Stimulated activated CD8-positive, alpha-beta memory T cell treated with anti-CD3 and anti-CD28 coated beads, Interleukin-15, amount 100 ng/mL, for 1 hour (primary cell): ENCODE results near the gene LST1.

ENCODE experiments used
- DNase-seq: peaks from one replicate; pipeline ENCODE4 v3.0.0-alpha.2; 2020; ENCODE audit warnings: low read depth

The LST1 gene

DNA sequence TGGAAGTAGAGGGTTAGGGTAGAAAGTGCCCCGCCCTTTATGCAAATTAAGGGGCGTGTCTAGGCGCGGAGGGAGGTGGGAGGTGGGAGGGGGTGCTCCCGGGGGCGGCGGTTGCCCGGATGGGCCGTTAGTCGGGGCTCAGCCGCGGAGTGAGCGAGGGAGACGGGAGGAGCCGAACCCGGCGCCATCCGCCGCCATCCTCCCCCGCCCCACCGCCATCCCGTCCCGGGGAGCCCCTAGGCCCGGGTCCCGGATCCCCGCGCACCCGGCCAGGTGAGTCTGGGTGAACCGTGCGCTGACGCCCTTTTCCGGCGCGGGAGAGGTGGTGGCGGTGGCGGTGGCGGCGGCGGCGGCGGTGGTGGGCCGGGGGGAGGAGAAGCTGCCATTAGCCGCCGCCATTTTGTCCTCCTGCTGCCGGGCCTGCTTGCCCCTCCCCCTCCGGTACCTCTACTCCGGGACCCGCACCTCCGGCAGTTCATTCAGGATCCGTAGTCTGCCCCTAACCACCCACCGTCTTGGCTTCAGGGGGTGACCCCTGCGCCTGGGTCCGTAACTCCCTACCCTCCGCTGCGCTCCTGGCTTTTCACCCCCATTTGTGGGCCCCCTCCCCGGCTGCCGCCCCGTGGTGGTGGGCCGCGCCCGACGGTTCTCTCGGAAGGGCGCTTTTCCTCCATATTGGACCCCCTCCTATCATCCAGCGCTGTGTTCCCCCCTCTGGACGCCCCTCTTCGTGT lies 34.7 kb downstream of the LST1 start, which contains the start of gene PRRC2A:
TSS of gene PRRC2A (plus strand) at position 130 of the 734 bp plus-strand sequence. CDS start 2,075 bp downstream, outside the sequence.
- peak; percentile 51 for DNase-seq

DNA sequence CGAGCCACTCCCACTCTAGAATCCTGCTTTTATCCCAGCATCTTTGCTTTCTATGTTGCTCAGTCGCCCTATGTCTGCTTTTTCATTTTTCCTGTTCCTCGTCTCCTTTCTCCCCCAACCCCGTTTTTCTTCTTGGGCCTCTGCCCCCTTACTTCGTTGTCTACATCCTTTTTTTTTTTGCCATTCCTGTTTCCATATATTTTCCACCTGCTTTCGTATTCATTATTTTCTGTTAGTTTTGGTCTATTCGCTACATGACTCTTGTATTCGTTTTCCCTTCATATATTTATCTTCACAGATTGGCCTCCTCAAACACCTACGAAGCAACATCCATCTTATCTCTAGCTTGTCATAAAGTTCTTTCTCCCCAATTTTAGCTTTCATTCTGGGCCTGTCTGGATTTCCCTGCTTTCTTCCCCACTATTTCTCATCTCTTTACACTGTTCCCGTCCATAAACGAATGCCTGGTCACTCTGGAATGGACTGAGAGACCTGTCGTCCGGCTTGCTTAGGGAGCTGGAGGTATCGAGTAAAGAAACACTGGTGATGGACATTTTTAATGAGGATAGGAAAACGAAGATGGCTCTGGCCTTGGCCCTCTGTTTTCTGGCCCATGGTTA lies 35.4 kb downstream of the LST1 start:
- DNase-seq, result no peak

DNA sequence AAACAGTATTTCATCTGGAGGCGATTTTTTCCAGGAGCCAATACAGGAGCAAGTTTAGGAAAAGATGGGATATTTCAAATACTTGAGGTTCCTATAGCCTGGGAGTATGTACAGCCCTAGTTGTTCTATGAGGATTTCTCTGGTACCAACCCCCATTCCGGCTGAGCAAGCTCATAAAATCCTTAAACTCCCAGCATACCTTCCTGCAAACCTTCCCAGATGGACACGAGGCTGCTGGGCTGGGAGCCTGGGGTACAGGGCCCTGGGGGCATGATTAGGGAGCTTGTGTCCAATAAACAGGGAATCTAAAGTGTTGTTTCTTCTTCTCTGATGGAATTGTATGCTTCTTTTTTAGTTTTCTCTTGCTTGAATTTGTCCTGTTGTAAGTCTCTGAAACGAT lies 35.9 kb downstream of the LST1 start:
- no peak for DNase-seq

DNA sequence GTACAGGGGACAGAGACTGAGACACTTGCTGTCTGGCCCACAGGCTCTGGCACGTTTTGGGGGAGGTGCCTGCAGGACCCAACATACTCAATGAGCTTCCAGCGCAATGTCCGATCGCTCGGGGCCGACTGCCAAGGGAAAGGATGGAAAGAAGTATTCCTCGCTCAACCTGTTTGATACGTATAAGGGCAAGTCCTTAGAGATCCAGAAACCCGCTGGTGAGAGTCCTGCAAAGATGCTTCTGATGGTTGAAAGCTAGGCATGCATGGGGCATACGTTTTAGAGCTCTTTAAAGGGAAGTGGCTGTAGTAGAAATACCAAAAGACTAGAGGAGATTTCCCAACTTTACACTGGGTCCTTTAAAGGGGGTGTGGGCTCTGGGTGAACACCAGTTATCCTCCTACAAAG lies 36.6 kb downstream of the LST1 start:
- no peak for DNase-seq

DNA sequence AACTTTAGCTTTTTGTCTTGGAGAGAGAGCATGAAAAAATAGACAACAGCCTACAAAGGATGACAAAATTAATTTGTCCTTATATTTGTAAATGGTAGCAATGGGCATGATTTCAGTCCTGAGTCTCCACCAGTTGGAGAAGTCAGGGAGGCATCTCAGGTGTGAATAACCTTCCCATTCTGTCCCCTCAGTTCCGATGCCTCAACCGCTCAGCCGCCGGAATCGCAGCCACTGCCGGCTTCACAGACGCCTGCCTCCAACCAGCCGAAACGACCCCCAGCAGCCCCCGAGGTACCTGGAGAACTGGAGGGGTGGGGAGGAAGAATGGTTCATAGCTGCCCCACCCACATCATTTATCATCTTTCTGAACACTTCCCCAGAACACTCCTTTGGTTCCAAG lies 38.0 kb downstream of the LST1 start:
- no peak for DNase-seq

DNA sequence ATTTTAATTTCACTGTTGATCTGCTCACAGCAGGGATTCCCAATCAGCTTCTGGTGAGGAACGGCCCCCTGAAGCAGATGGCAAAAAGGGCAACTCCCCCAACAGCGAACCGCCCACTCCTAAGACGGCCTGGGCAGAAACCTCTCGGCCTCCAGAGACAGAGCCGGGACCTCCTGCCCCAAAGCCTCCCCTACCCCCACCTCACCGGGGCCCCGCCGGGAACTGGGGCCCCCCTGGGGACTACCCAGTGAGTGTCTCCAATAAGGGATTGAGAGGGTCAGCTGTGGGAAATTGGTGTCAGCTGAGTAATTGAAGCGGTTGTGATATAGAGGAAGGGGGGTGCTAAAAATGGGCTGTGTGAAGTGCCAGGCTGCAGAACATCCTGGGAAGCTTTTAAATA lies 40.9 kb downstream of the LST1 start:
- no peak for DNase-seq

DNA sequence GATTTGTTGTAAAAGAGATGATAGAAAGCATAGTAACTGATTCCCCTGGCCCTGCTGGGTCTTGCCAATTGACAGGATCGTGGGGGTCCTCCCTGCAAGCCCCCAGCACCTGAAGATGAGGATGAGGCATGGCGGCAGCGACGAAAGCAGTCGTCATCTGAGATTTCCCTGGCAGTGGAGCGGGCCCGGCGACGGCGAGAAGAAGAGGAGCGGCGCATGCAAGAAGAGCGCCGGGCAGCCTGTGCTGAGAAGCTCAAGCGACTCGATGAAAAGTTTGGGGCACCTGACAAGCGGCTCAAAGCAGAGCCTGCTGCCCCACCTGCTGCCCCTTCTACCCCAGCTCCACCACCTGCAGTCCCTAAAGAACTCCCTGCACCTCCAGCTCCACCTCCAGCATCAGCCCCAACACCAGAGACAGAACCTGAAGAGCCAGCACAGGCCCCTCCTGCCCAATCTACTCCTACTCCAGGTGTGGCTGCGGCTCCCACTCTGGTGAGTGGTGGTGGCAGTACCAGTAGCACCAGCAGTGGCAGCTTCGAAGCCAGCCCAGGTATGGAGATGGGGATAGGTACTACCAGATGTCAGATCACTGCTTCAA lies 41.7 kb downstream of the LST1 start:
- no peak for DNase-seq

DNA sequence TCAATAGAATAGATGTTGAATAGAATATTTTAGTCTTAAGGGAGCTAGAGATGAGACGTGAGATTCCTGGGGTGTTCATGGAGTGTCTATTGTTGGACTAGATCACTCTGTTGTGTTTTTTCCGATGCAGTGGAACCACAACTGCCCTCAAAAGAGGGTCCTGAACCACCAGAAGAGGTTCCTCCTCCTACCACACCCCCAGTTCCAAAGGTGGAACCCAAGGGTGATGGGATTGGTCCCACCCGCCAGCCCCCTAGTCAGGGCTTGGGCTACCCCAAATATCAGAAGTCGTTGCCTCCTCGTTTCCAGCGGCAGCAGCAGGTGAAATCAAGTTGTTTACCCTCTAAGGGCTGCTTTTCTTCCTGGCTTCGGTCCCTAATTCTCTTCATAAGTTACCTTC lies 42.9 kb downstream of the LST1 start:
- no peak for DNase-seq

DNA sequence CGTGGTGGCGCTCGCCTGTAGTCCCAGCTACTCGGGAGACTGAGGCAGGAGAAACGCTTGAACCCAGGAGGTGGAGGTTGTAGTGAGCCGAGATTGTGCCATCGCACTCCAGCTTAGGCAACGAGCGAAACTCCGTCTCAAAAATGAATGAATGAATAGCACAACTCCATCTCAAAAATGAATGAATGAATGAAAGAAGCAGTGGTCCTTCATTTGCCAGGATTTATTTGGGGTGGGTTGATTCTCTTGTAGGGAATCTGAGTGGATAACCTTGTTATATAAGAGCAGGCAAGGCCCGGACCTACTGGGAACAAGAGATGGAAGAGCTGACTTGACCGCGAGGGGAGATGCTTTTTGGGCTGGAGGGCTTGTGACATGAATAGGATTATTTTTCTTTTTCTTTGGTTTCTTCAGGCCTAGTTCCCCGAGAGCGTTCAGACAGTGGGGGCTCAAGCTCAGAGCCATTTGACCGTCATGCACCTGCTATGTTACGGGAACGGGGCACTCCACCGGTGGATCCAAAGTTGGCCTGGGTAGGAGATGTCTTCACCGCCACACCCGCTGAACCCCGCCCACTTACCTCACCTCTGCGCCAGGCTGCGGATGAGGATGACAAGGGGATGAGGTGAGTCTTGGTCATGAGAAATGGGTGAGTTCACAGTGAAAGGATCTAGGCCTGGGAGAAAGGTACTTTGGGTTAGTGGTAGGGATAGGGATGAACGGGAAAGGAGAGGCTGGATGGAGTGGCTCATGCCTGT lies 44.3 kb downstream of the LST1 start:
- no peak for DNase-seq

DNA sequence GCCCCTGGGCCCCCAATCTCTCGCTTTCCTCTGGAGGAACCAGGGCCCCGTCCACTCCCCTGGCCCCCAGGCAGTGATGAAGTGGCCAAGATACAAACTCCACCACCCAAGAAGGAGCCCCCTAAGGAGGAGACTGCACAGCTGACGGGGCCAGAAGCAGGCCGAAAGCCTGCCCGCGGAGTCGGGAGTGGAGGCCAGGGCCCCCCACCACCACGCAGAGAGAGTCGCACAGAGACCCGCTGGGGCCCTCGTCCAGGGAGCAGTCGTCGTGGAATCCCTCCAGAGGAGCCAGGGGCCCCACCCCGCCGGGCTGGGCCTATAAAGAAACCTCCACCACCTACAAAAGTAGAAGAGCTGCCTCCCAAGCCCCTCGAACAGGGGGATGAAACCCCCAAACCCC lies 45.1 kb downstream of the LST1 start:
- no peak for DNase-seq

DNA sequence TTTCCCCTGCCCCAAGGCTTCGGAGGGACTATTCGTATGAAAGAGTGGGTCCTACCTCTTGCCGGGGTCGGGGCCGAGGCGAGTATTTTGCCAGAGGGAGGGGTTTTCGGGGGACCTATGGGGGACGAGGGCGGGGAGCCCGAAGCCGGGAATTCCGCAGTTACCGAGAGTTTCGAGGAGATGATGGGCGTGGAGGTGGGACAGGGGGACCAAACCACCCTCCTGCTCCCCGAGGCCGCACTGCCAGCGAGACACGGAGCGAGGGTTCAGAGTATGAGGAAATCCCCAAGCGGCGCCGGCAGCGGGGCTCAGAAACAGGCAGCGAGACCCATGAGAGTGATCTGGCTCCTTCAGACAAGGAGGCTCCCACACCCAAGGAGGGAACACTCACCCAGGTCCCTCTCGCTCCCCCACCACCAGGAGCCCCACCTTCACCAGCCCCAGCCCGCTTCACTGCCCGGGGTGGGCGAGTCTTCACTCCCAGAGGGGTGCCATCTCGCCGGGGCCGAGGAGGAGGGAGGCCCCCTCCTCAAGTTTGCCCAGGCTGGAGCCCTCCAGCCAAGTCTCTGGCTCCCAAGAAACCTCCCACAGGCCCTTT lies 45.7 kb downstream of the LST1 start:
- DNase-seq, result no peak

DNA sequence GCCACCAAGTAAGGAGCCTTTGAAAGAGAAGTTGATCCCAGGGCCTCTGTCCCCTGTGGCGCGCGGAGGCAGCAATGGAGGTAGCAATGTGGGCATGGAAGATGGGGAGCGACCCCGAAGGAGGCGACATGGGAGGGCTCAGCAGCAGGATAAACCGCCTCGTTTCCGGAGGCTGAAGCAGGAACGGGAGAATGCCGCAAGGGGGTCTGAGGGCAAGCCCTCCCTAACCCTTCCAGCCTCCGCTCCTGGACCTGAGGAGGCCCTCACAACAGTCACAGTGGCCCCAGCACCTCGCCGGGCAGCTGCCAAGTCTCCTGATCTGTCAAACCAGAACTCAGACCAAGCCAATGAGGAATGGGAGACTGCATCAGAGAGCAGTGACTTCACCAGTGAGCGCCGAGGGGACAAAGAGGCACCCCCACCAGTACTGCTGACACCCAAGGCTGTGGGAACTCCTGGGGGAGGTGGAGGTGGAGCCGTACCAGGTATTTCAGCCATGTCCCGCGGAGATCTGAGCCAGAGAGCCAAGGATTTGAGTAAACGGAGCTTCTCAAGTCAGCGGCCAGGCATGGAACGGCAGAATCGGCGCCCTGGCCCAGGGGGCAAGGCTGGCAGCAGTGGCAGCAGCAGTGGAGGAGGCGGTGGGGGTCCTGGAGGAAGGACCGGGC lies 46.3 kb downstream of the LST1 start:
- no peak for DNase-seq

DNA sequence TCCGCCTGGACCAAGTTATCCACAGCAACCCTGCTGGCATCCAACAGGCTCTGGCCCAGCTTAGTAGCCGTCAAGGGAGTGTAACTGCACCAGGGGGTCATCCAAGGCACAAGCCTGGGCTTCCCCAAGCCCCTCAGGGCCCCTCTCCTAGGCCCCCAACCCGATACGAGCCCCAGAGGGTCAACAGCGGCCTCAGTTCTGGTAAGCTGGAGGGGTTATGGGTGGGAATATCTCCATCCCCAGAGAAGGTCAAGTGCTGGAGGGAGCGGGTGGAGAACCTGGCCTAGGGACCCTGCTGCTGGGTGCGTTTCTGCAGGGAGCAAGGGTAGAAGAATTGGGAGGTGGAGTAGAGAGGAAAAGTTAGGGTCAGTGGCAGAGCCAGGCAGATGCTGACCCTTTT lies 47.4 kb downstream of the LST1 start:
- no peak for DNase-seq

DNA sequence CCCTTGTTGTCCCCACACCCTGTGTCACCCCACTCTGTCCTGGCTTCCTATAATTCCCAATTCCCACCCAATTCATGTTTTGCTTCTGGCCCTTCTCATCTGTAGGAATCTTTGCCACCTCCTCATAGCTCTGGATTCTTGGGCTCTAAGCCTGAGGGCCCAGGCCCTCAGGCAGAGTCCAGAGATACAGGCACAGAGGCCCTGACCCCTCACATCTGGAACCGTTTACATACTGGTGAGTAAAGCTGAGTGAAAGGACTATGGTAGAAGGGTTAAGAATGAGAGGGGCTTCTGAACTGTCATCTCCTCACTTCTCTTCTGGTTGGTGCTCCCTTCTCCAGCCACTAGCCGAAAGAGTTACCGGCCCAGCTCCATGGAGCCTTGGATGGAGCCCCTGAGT lies 48.1 kb downstream of the LST1 start:
- DNase-seq, result no peak

DNA sequence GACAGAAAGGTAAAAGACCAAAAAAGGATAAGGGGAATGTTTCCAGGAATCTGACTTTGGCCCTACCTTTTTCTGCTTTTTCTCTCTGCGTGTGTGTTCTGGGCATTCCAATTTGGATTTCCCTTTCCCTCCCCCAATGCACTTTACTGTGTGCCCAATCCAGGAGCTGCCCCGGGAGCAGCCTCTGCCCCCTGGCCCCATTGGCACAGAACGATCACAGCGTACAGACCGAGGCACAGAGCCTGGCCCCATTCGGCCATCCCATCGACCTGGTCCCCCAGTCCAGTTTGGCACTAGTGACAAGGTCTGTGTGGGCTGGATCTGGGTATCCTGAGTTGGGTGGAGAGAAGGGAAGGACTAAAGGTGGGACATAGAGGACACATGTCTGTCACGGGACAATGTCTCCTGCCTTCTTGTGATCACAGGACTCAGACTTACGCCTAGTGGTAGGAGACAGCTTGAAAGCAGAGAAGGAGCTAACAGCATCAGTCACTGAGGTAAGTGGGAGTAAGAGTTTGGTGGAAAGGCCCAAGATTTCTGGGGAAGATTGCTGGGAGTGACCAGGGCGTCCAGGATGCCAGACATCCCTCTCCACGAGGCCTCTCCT lies 49.0 kb downstream of the LST1 start:
- no peak for DNase-seq

DNA sequence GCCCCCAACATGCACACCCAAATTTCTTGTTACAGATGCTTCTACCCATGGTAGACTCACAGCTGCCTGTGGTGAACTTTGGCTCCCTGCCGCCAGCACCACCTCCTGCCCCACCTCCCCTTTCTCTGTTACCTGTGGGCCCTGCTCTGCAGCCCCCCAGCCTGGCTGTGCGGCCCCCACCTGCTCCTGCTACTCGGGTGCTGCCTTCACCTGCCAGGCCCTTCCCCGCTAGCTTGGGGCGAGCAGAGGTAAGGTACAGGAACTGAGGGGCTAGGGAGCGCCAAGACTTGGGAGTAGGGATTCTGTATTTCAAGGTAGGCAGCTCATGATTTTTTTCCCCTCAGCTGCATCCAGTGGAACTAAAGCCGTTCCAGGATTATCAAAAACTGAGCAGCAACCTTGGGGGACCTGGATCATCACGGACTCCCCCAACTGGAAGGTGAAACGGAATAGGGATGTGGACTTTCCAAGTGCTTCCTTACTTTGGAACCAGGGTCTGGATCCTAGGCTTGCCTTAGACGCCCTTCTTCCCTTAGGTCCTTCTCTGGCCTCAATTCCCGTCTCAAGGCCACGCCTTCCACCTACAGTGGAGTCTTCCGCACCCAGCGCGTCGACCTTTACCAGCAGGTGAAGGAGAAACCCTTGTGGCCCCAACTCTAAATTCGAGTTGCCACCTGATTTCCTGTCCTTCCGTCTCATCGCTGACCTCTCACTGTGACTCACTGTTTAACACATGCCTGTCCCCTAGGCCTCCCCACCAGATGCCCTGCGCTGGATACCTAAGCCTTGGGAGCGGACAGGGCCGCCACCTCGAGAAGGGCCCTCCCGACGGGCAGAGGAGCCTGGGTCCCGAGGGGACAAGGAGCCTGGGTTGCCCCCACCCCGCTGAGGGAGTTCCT lies 50.9 kb downstream of the LST1 start:
- no peak for DNase-seq
